ENCODE results near the gene TXNDC17. TPM values are rescaled to one million over a fixed set of nuclear protein-coding genes. Genes with fewer than 3 reads are reported as not detected.
A peak's percentile ranks its signal among the peaks of the same experiment; 100 is the strongest.

TXNDC17 gene
- total and polyA plus RNA-seq, 9 of the 15 experiments (the other 6 are each of a cell fraction or from before 2014, with no cell fraction given), result 108 to 759 (median 179) TPM

GRCh38 chr17:6651919-6652452 is 11.1 kb downstream of the TXNDC17 start (continued):
- TF ChIP-seq SRSF9 (IDR thresholded peaks at IDR 0.05; ENCODE audit: borderline replicate concordance, low read depth, low read length) (no peak), ZNF444 (CRISPR knock-in tag; IDR thresholded peaks at IDR 0.05) (peak; percentile 55; the same call in 1 of the 2 replicates), EGR1 (conservative IDR thresholded peaks at IDR 0.05) (no peak), SREBF2 (CRISPR knock-in tag; IDR thresholded peaks at IDR 0.05) (no peak), L3MBTL2 (IDR thresholded peaks at IDR 0.05) (peak; percentile 92), ZNF449 (CRISPR knock-in tag; IDR thresholded peaks at IDR 0.05) (no peak), ZNF395 (CRISPR knock-in tag; IDR thresholded peaks at IDR 0.05) (0 out of 2 replicates have a peak, but pooled peaks have one; percentile 41), ETV6 (IDR thresholded peaks at IDR 0.05; ENCODE audit: borderline replicate concordance in 1 of 2, low read depth in 2 of 2, low read length in 1 of 2) (no peak), ETV6 (CRISPR knock-in tag; IDR thresholded peaks at IDR 0.05; ENCODE audit: borderline replicate concordance) (no peak), RFX5 (IDR thresholded peaks at IDR 0.05; ENCODE audit: low read depth, low read length) (no peak), E2F3 (CRISPR knock-in tag; IDR thresholded peaks at IDR 0.05) (0 out of 2 replicates have a peak, but pooled peaks have one; percentile 36), KLF1 (tag; IDR thresholded peaks at IDR 0.05) (no peak), ZNF584 (CRISPR knock-in tag; IDR thresholded peaks at IDR 0.05; ENCODE audit: low read depth) (no peak)
- TF ChIP-seq, protein P1, sequence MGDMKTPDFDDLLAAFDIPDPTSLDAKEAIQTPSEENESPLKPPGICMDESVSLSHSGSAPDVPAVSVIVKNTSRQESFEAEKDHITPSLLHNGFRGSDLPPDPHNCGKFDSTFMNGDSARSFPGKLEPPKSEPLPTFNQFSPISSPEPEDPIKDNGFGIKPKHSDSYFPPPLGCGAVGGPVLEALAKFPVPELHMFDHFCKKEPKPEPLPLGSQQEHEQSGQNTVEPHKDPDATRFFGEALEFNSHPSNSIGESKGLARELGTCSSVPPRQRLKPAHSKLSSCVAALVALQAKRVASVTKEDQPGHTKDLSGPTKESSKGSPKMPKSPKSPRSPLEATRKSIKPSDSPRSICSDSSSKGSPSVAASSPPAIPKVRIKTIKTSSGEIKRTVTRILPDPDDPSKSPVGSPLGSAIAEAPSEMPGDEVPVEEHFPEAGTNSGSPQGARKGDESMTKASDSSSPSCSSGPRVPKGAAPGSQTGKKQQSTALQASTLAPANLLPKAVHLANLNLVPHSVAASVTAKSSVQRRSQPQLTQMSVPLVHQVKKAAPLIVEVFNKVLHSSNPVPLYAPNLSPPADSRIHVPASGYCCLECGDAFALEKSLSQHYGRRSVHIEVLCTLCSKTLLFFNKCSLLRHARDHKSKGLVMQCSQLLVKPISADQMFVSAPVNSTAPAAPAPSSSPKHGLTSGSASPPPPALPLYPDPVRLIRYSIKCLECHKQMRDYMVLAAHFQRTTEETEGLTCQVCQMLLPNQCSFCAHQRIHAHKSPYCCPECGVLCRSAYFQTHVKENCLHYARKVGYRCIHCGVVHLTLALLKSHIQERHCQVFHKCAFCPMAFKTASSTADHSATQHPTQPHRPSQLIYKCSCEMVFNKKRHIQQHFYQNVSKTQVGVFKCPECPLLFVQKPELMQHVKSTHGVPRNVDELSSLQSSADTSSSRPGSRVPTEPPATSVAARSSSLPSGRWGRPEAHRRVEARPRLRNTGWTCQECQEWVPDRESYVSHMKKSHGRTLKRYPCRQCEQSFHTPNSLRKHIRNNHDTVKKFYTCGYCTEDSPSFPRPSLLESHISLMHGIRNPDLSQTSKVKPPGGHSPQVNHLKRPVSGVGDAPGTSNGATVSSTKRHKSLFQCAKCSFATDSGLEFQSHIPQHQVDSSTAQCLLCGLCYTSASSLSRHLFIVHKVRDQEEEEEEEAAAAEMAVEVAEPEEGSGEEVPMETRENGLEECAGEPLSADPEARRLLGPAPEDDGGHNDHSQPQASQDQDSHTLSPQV (IDR thresholded peaks at IDR 0.05), result peak; percentile 55; the same call in 1 of the 2 replicates
- TF ChIP-seq, protein P2, sequence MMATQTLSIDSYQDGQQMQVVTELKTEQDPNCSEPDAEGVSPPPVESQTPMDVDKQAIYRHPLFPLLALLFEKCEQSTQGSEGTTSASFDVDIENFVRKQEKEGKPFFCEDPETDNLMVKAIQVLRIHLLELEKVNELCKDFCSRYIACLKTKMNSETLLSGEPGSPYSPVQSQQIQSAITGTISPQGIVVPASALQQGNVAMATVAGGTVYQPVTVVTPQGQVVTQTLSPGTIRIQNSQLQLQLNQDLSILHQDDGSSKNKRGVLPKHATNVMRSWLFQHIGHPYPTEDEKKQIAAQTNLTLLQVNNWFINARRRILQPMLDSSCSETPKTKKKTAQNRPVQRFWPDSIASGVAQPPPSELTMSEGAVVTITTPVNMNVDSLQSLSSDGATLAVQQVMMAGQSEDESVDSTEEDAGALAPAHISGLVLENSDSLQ (IDR thresholded peaks at IDR 0.05), result peak; percentile 71
- TF ChIP-seq, protein P3, sequence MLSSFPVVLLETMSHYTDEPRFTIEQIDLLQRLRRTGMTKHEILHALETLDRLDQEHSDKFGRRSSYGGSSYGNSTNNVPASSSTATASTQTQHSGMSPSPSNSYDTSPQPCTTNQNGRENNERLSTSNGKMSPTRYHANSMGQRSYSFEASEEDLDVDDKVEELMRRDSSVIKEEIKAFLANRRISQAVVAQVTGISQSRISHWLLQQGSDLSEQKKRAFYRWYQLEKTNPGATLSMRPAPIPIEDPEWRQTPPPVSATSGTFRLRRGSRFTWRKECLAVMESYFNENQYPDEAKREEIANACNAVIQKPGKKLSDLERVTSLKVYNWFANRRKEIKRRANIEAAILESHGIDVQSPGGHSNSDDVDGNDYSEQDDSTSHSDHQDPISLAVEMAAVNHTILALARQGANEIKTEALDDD (IDR thresholded peaks at IDR 0.05), result no peak
- TF ChIP-seq, protein P4, sequence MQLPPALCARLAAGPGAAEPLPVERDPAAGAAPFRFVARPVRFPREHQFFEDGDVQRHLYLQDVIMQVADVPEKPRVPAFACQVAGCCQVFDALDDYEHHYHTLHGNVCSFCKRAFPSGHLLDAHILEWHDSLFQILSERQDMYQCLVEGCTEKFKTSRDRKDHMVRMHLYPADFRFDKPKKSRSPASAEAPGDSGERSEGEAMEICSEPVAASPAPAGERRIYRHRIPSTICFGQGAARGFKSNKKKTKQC (CRISPR knock-in tag; IDR thresholded peaks at IDR 0.05), result no peak

All from K562 (cell line).